ENCODE data around the gene CRTC2.

The CRTC2 gene

GRCh38 chr1:153956997-153957715, 1.3 kb downstream of the CRTC2 start:
- TF ChIP-seq, protein P1, sequence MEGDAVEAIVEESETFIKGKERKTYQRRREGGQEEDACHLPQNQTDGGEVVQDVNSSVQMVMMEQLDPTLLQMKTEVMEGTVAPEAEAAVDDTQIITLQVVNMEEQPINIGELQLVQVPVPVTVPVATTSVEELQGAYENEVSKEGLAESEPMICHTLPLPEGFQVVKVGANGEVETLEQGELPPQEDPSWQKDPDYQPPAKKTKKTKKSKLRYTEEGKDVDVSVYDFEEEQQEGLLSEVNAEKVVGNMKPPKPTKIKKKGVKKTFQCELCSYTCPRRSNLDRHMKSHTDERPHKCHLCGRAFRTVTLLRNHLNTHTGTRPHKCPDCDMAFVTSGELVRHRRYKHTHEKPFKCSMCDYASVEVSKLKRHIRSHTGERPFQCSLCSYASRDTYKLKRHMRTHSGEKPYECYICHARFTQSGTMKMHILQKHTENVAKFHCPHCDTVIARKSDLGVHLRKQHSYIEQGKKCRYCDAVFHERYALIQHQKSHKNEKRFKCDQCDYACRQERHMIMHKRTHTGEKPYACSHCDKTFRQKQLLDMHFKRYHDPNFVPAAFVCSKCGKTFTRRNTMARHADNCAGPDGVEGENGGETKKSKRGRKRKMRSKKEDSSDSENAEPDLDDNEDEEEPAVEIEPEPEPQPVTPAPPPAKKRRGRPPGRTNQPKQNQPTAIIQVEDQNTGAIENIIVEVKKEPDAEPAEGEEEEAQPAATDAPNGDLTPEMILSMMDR (IDR thresholded peaks at IDR 0.05; ENCODE audit: insufficient read depth, low read length, missing control alignments): no peak
- H3K4me3 ChIP-seq (ENCODE audit: low read depth, low read length): peak overlapping the region; percentile 94
- ChIA-PET POLR2A (interaction anchor here (0.7 to 2.7 kb wide), 5 partner anchors 8 to 331 kb away, joined by 3 to 18 read pairs (median 4); partner anchors contain the start of genes CREB3L4 and DENND4B), CTCF (interaction anchor here (0.7 to 5.6 kb wide), 6 partner anchors 10 to 137 kb away, joined by 3 to 83 read pairs (median 4); partner anchors contain the start of gene DENND4B)
- no peak for DNase-seq (ENCODE audit: low read depth, low spot score)

GRCh38 chr1:153954826-153955225, 3.6 kb downstream of the CRTC2 start:
- POLR2A ChIA-PET: no interaction called here
- H3K4me3 ChIP-seq (ENCODE audit: low read depth, low read length): no peak overlapping the region
- CTCF ChIA-PET: interaction anchor here (5.6 kb wide), 1 partner anchor 10 kb away, joined by 83 read pairs; the partner anchor contains the start of gene DENND4B
- TF ChIP-seq, protein P1 (IDR thresholded peaks at IDR 0.05; ENCODE audit: insufficient read depth, low read length, missing control alignments): no peak
- DNase-seq (ENCODE audit: low read depth, low spot score): no peak

DNA sequence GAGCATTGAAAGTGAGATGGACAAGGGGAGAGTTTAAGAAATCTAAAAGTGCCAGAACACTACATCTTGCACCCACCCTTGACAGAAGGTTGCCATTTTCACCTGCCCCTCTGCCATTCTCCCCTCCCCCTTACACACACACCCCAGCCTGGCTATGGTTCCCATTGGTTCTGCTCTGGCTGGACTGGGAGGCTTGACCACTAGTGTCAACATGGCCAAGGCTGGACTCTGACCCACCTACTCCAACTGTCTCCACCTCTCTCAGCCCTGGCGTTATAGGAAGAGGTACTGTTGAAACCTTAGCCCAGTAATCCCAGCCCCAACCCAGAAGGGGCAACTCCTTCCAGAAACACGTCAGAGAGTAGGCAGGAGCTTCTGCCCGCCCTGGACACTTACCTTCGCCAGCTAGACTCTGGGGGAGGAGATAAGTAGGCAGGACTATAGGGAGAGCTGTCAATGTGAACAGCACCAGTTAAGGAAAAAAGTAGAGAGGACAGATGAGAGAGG, 4.5 kb downstream of the CRTC2 start:
- DNase-seq (ENCODE audit: low read depth, low spot score): no peak
- POLR2A ChIA-PET: interaction anchor here (1.1 kb wide), 1 partner anchor 39 kb away, joined by 3 read pairs; no protein-coding TSS in a partner anchor
- H3K4me3 ChIP-seq (ENCODE audit: low read depth, low read length): no peak overlapping the region
- CTCF ChIA-PET: interaction anchor here (0.6 to 5.6 kb wide), 3 partner anchors 9 to 14 kb away, joined by 3 to 83 read pairs (median 6); partner anchors contain the start of genes CREB3L4 and DENND4B
- TF ChIP-seq, protein P1 (IDR thresholded peaks at IDR 0.05; ENCODE audit: insufficient read depth, low read length, missing control alignments): no peak

- ChIA-PET POLR2A (no interaction called here), CTCF (no interaction called here)
- DNase-seq (ENCODE audit: low read depth, low spot score): no peak
- TF ChIP-seq, protein P1 (IDR thresholded peaks at IDR 0.05; ENCODE audit: insufficient read depth, low read length, missing control alignments): no peak
- H3K4me3 ChIP-seq (ENCODE audit: low read depth, low read length): no peak overlapping the region
Measured at GRCh38 chr1:153951801-153952200, 6.6 kb downstream of the CRTC2 start.

GRCh38 chr1:153951183-153951582, 7.2 kb downstream of the CRTC2 start:
- ChIA-PET POLR2A (no interaction called here), CTCF (interaction anchor here (1.2 kb wide), 1 partner anchor 10 kb away, joined by 5 read pairs; no protein-coding TSS in a partner anchor)
- no peak for DNase-seq (ENCODE audit: low read depth, low spot score)
- H3K4me3 ChIP-seq (ENCODE audit: low read depth, low read length): no peak overlapping the region
- TF ChIP-seq, protein P1 (IDR thresholded peaks at IDR 0.05; ENCODE audit: insufficient read depth, low read length, missing control alignments): no peak
